Measurements from ENCODE around the gene PLCG2. TPM values are rescaled to one million over a fixed set of nuclear protein-coding genes. Genes with fewer than 3 reads are reported as not detected.

The PLCG2 gene
- total and polyA plus RNA-seq, 2 of the 8 experiments (the other 6 are each of a cell fraction or from before 2014, with no cell fraction given): 6.1 to 6.9 TPM

DNA sequence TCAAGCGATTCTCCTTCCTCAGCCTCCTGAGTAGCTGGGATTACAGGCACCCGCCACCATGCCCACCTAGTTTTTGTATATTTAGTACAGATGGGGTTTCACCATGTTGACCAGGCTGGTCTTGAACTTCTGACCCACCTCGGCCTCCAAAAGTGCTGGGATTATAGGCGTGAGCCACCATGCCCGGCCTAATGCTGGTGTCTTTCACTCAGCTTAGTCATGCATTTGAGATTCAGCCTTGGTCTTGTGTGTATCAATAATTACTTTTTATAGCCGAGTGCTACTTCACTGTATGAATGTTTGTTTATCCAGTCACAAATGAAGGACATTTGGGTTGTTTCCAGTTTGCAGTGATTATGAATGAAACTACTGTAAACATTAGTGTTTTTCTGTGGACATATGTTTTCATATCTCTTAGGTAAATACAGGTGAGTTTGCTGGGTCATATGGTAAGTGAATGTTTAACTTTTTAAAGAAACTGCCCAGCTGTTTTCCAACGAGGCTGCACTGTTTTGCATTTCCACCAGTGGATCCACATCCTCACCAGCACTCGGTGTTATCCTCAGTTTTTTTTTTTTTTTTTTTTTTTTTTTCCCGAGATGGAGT is 11.0 kb upstream of the PLCG2 start:
- CTCF ChIA-PET (ENCODE audit: partially characterized antibody): interaction anchor here (0.6 kb wide), 1 partner anchor 172 kb away, joined by 3 read pairs; no protein-coding TSS in a partner anchor
- DNase-seq (ENCODE audit: low read depth in 1 of 2, low spot score in 2 of 2) (no peak), FAIRE-seq (no peak)
- no peak for TF ChIP-seq HDAC6 (IDR thresholded peaks at IDR 0.05; ENCODE audit: low read depth, low read length)
- TF ChIP-seq CBX5 (IDR thresholded peaks at IDR 0.05; ENCODE audit: low read depth, low read length): no peak
- no peak for TF ChIP-seq RFX5 (IDR thresholded peaks at IDR 0.05; ENCODE audit: borderline replicate concordance, low read depth, low read length)
- no peak for TF ChIP-seq SP4 (IDR thresholded peaks at IDR 0.05; ENCODE audit: low read length)
- TF ChIP-seq USF2 (IDR thresholded peaks at IDR 0.05; ENCODE audit: low read length): no peak
- no peak for TF ChIP-seq GABPA (IDR thresholded peaks at IDR 0.05; ENCODE audit: borderline replicate concordance, insufficient read depth, low read length)
- no peak for TF ChIP-seq BRCA1 (IDR thresholded peaks at IDR 0.05; ENCODE audit: low read depth, low read length)
- no peak for TF ChIP-seq SP2 (IDR thresholded peaks at IDR 0.05; ENCODE audit: low read length)
- TF ChIP-seq SIRT6 (IDR thresholded peaks at IDR 0.05; ENCODE audit: low read length): no peak
- no peak for TF ChIP-seq SRF (IDR thresholded peaks at IDR 0.05; ENCODE audit: low read depth, low read length)
- no peak for TF ChIP-seq CBX8 (IDR thresholded peaks at IDR 0.05; ENCODE audit: borderline replicate concordance, low read depth, low read length)
- H2BK120ac ChIP-seq (replicated peaks; ENCODE audit: low read depth, low read length): no peak overlapping the region
- no peaks in the 10 kb centered on the region for H3K79me2 ChIP-seq (ENCODE audit: control insufficient read depth in 1 of 2, insufficient read depth in 2 of 2, low read length in 2 of 2)
- no peaks in the 10 kb centered on the region for H3K79me1 ChIP-seq (ENCODE audit: low read depth, low read length)
- no peak overlapping the region for H3K23ac ChIP-seq (ENCODE audit: insufficient read length)
- H3K27me3 ChIP-seq (replicated peaks in 1 of 4; ENCODE audit: control insufficient read depth in 3 of 4, extremely low read depth in 1 of 4, insufficient read depth in 3 of 4, low read length in 3 of 4): no peaks in the 10 kb centered on the region
- H3K27ac ChIP-seq (ENCODE audit: low read depth, low read length): no peak overlapping the region
- H3K4me1 ChIP-seq (replicated peaks in 1 of 4; ENCODE audit: control insufficient read depth in 3 of 4, insufficient read depth in 4 of 4, low read length in 3 of 4): no peaks in the 10 kb centered on the region
- H2BK12ac ChIP-seq (ENCODE audit: low read depth, low read length): no peak overlapping the region
- 76% methylated on average over 8 of the region's 9 CpGs; no CpG with 5 or more reads in 1 of the 2 experiments for WGBS, 2 experiments (ENCODE audit: extremely low coverage in 1 of 2, insufficient coverage in 1 of 2, insufficient read length in 1 of 2, insufficient replicate concordance in 2 of 2, low coverage in 1 of 2, low lambda C conversion rate in 2 of 2, missing lambda C conversion rate in 1 of 2)
- no peak overlapping the region for H4K8ac ChIP-seq (ENCODE audit: extremely low read depth, insufficient read depth, low read length)
- H2BK15ac ChIP-seq (ENCODE audit: low read length): no peak overlapping the region
- H4K5ac ChIP-seq (ENCODE audit: insufficient read length, low read depth, low read length): no peak overlapping the region
- no peak overlapping the region for H3K14ac ChIP-seq (ENCODE audit: insufficient read length)
- H3K23me2 ChIP-seq (ENCODE audit: low read depth, low read length): no peaks in the 10 kb centered on the region
- H2AK5ac ChIP-seq (ENCODE audit: low read depth, low read length): no peak overlapping the region
- H2BK20ac ChIP-seq (ENCODE audit: low read length): no peak overlapping the region
- no peak overlapping the region for H3K4me2 ChIP-seq (ENCODE audit: insufficient read depth in 1 of 2, low read depth in 2 of 2, low read length in 2 of 2)
- no peak overlapping the region for H2AFZ ChIP-seq (ENCODE audit: low read length)
- no peaks in the 10 kb centered on the region for H3K36me3 ChIP-seq (ENCODE audit: control insufficient read depth in 2 of 4, insufficient read depth in 4 of 4, low read length in 3 of 4)
- no peak overlapping the region for H3K4me3 ChIP-seq (ENCODE audit: extremely low read depth in 1 of 4, insufficient read depth in 2 of 4, low read depth in 3 of 4, low read length in 4 of 4)
- H3K9ac ChIP-seq (replicated peaks in 1 of 4; ENCODE audit: extremely low read depth in 1 of 4, low read depth in 3 of 4, low read length in 3 of 4): no peak overlapping the region
- no peak overlapping the region for H3K4ac ChIP-seq (replicated peaks; ENCODE audit: insufficient read length, low read depth, low read length)
- H3K56ac ChIP-seq (replicated peaks; ENCODE audit: insufficient read length, low read depth, low read length): no peak overlapping the region
- no peaks in the 10 kb centered on the region for H3K9me3 ChIP-seq (ENCODE audit: insufficient read depth in 2 of 2, low read depth in 1 of 2, low read length in 1 of 2)
- H4K91ac ChIP-seq (replicated peaks; ENCODE audit: insufficient read length, low read length): no peak overlapping the region
- POLR2A ChIA-PET (ENCODE audit: partially characterized antibody): no interaction called here
- H4K20me1 ChIP-seq (replicated peaks in 1 of 2; ENCODE audit: control insufficient read depth in 1 of 2, insufficient read depth in 2 of 2, low read length in 2 of 2): no peaks in the 10 kb centered on the region
- H2BK5ac ChIP-seq (ENCODE audit: low read depth, low read length): no peak overlapping the region
- H3K18ac ChIP-seq (ENCODE audit: extremely low read depth, low read length): no peak overlapping the region
